NB4 (cell line): ENCODE results near the gene GID8.

Experiments
- DNase-seq: peaks from one replicate; pipeline ENCODE4 v3.0.0; 2010; ENCODE audit warnings: low read depth
- H3K4me3 ChIP-seq: one replicate; pipeline ENCODE4 v1.5.1; 2011; ENCODE audit warnings: mild to moderate bottlenecking, low read depth, low read length, moderate library complexity
- MYC ChIP-seq: IDR thresholded peaks from 2 replicates; pipeline ENCODE4 v1.6.1; 2011; ENCODE audit warnings: low read depth, low read length
- POLR2A ChIP-seq: IDR thresholded peaks from 2 replicates; pipeline ENCODE4 v1.6.1; 2011; ENCODE audit warnings: mild to moderate bottlenecking; ENCODE audit not compliant: insufficient read length; ENCODE audit errors: extremely low read depth
- TF ChIP-seq, protein P1 (sequence below): IDR thresholded peaks from one replicate; pipeline ENCODE4 v1.5.1; 2012; ENCODE audit warnings: low read depth, low read length
- TF ChIP-seq, protein P2 (sequence below): IDR thresholded peaks from 2 replicates; pipeline ENCODE4 v1.6.1; 2011; ENCODE audit warnings: low read depth, low read length

Gene GID8

GRCh38 chr20:62961310-62961783 lies 23.4 kb downstream of the GID8 start:
- no peak for DNase-seq
- TF ChIP-seq, protein P1, sequence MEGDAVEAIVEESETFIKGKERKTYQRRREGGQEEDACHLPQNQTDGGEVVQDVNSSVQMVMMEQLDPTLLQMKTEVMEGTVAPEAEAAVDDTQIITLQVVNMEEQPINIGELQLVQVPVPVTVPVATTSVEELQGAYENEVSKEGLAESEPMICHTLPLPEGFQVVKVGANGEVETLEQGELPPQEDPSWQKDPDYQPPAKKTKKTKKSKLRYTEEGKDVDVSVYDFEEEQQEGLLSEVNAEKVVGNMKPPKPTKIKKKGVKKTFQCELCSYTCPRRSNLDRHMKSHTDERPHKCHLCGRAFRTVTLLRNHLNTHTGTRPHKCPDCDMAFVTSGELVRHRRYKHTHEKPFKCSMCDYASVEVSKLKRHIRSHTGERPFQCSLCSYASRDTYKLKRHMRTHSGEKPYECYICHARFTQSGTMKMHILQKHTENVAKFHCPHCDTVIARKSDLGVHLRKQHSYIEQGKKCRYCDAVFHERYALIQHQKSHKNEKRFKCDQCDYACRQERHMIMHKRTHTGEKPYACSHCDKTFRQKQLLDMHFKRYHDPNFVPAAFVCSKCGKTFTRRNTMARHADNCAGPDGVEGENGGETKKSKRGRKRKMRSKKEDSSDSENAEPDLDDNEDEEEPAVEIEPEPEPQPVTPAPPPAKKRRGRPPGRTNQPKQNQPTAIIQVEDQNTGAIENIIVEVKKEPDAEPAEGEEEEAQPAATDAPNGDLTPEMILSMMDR = no peak
- TF ChIP-seq POLR2A (no peak), MYC (no peak)
- TF ChIP-seq, protein P2, sequence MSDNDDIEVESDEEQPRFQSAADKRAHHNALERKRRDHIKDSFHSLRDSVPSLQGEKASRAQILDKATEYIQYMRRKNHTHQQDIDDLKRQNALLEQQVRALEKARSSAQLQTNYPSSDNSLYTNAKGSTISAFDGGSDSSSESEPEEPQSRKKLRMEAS = no peak
- H3K4me3 ChIP-seq = no peak overlapping the region

DNA sequence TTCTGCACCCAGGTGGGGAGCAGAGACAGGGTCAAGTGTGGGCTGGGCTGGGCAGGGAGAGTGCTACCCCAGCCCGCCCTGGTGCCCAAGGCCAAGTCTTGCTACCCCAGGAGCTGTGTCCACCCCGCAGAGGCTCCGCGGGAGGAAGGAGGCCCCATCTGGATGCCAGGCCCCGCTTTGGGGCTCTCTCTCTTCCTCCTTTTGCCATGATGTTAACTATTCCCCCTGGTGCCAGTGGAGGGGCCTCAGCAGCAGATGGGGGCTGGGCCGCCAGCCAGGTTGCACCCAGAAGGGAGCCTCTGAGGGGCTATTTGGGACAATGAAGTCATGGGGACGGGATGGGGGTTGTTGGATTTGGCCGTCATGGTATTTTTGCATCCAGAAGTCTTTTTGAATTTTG lies 23.9 kb downstream of the GID8 start:
- H3K4me3 ChIP-seq = no peak overlapping the region
- DNase-seq = no peak
- TF ChIP-seq, protein P2 = no peak
- TF ChIP-seq MYC (no peak), POLR2A (no peak)
- TF ChIP-seq, protein P1 = no peak

- H3K4me3 ChIP-seq = no peak overlapping the region
- TF ChIP-seq MYC = no peak
- no peak for DNase-seq
Observed at GRCh38 chr20:62962221-62962879, 24.4 kb downstream of the GID8 start.

GRCh38 chr20:62962891-62963613 lies 25.1 kb downstream of the GID8 start:
- DNase-seq = no peak
- TF ChIP-seq, protein P2 = no peak
- TF ChIP-seq, protein P1 = no peak
- no peak for TF ChIP-seq POLR2A
- no peak for TF ChIP-seq MYC
- no peak overlapping the region for H3K4me3 ChIP-seq

- TF ChIP-seq, protein P2 = no peak
- TF ChIP-seq, protein P1 = no peak
- no peak for TF ChIP-seq POLR2A
- no peak for TF ChIP-seq MYC
- no peak for DNase-seq
- no peak overlapping the region for H3K4me3 ChIP-seq
Observed at GRCh38 chr20:62963614-62964397, 25.9 kb downstream of the GID8 start.

DNA sequence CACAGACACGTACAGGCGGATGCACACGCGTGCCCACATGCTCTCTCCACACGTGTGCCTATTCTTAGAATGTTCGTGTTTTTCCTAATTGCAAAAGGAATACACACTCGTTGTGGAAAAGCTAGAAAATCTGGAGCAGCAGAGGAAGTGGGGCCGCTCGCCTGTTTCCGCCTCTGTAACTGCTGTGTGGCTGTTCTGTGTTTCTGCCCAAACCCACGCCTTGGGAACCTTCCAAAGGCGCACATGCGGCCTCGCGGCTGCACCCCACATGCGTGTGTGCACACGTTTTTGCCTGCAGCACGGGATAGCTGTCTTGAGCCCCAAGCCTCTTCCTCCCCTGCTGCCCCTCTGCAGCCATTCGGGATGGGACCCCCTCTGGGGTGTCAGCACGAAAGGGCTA lies 26.8 kb downstream of the GID8 start:
- no peak for DNase-seq
- no peak overlapping the region for H3K4me3 ChIP-seq
- TF ChIP-seq MYC = no peak
- TF ChIP-seq, protein P2 = no peak
